Breast epithelium (tissue), 3 donors: ENCODE results near the gene NET1.

Experiments
- POLR2A ChIP-seq: fragments of 450-650 bp; IDR thresholded peaks from one replicate; pipeline ENCODE4 v1.6.1; 2016; ENCODE audit warnings: antibody characterized with exemption, mild to moderate bottlenecking, moderate library complexity
- POLR2AphosphoS5 ChIP-seq, 3 donors: sonication (generic); formaldehyde crosslinking; IDR thresholded peaks; one replicate each; pipeline ENCODE4 v1.6.1; 2017; ENCODE audit warnings: antibody characterized with exemption in 3 of 3
- TF ChIP-seq, protein P1 (sequence below), 3 donors: fragments of 450-650 bp; IDR thresholded peaks; one replicate each; pipeline ENCODE4 v1.5.1; 2016 to 2017; ENCODE audit warnings: antibody characterized with exemption in 3 of 3, mild to moderate bottlenecking in 3 of 3, moderate library complexity in 3 of 3

DNA sequence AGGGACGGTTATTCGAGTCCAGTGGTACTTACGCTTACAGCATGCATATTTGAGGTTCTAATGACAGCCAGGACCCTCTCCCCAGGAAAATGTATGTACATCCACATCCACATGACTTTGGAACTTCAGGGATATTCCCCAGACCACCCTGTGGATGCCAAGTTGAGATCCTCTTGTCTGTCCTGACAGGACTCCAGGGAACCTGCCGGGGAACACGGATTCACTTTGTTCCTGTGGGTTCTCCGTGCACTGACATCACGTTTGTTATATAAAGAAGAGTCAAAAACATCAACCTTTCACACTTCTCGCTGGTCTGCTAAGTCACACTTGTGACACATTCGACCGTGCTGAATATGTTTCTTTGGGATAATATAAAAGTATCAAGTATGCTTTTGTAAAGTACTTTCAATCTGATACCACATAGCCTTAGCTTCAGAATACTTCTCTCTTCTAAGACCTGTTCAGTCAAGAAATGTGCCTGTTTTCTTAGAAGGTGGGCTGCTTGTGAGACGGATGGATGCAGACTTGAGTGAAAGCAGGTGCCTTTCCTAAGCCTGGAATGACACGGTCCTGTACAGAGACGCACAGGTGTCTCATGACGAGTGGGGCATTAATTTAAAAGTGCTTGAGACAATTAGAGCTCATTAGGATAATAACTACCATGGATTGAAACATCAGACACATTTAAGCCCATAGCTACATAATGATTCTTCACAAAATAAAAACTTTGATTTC lies 48.3 kb downstream of the NET1 start:
- TF ChIP-seq, protein P1, sequence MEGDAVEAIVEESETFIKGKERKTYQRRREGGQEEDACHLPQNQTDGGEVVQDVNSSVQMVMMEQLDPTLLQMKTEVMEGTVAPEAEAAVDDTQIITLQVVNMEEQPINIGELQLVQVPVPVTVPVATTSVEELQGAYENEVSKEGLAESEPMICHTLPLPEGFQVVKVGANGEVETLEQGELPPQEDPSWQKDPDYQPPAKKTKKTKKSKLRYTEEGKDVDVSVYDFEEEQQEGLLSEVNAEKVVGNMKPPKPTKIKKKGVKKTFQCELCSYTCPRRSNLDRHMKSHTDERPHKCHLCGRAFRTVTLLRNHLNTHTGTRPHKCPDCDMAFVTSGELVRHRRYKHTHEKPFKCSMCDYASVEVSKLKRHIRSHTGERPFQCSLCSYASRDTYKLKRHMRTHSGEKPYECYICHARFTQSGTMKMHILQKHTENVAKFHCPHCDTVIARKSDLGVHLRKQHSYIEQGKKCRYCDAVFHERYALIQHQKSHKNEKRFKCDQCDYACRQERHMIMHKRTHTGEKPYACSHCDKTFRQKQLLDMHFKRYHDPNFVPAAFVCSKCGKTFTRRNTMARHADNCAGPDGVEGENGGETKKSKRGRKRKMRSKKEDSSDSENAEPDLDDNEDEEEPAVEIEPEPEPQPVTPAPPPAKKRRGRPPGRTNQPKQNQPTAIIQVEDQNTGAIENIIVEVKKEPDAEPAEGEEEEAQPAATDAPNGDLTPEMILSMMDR (IDR thresholded peaks at IDR 0.05) = no peak
- TF ChIP-seq POLR2A (no peak), POLR2AphosphoS5 (IDR thresholded peaks at IDR 0.05) (no peak)
